Mesendoderm (in vitro differentiated cells): ENCODE results near the gene CDCA7. TPM values are rescaled to one million over a fixed set of nuclear protein-coding genes. Genes with fewer than 3 reads are reported as not detected.
"Not testable (repeated sequence)": the region's sequence is repeated elsewhere in the genome, so short reads cannot be mapped to it uniquely, and the experiment has no call there.

Source experiments
- DNase-seq: peaks from one replicate; pipeline ENCODE4 v3.0.0; 2013
- H2AK5ac ChIP-seq: 2 replicates; pipeline ENCODE4 v1.6.1; 2013; ENCODE audit warnings: low read length, inconsistent platforms
- H2BK120ac ChIP-seq: 2 replicates; pipeline ENCODE4 v1.6.1; 2013; ENCODE audit warnings: low read depth, mild to moderate bottlenecking, low read length, moderate library complexity, mixed read lengths
- H2BK15ac ChIP-seq: replicated peaks from 2 replicates; pipeline ENCODE4 v1.6.1; 2013; ENCODE audit warnings: low read depth, mild to moderate bottlenecking, moderate library complexity
- H2BK5ac ChIP-seq: 2 replicates; pipeline ENCODE4 v1.6.1; 2013; ENCODE audit warnings: low read length, inconsistent platforms
- H3K18ac ChIP-seq: 2 replicates; pipeline ENCODE4 v1.6.1; 2013; ENCODE audit warnings: mild to moderate bottlenecking, low read length, mixed read lengths
- H3K23ac ChIP-seq: one replicate; pipeline ENCODE4 v1.6.1; 2013; ENCODE audit warnings: low read length
- H3K27ac ChIP-seq: 2 replicates; pipeline ENCODE4 v1.5.1; 2013; ENCODE audit warnings: low read depth, mild to moderate bottlenecking, inconsistent platforms, low read length, moderate library complexity
- H3K27me3 ChIP-seq: 2 replicates; pipeline ENCODE4 v1.6.1; 2013; ENCODE audit warnings: low read length, control low read depth, mild to moderate bottlenecking, inconsistent platforms; ENCODE audit not compliant: insufficient read depth, poor library complexity
- H3K36me3 ChIP-seq: 2 replicates; pipeline ENCODE4 v1.6.1; 2013; ENCODE audit warnings: low read length, inconsistent platforms; ENCODE audit not compliant: control insufficient read depth, insufficient read depth
- H3K4ac ChIP-seq: one replicate; pipeline ENCODE4 v1.6.1; 2013; ENCODE audit warnings: low read depth, mild to moderate bottlenecking, low read length, moderate library complexity
- H3K4me1 ChIP-seq: 2 replicates; pipeline ENCODE4 v1.6.1; 2013; ENCODE audit warnings: low read depth, low read length, inconsistent platforms; ENCODE audit not compliant: control insufficient read depth
- H3K4me2 ChIP-seq: 2 replicates; pipeline ENCODE4 v1.6.1; 2013; ENCODE audit warnings: low read length
- H3K4me3 ChIP-seq: 2 replicates; pipeline ENCODE4 v1.5.1; 2013; ENCODE audit warnings: mild to moderate bottlenecking, low read length
- H3K56ac ChIP-seq: one replicate; pipeline ENCODE4 v1.6.1; 2013; ENCODE audit warnings: low read length
- H3K79me1 ChIP-seq: 2 replicates; pipeline ENCODE4 v1.6.1; 2013; ENCODE audit warnings: low read length, inconsistent platforms
- H3K79me2 ChIP-seq: 2 replicates; pipeline ENCODE4 v1.6.1; 2013; ENCODE audit warnings: mild to moderate bottlenecking, low read length; ENCODE audit not compliant: control insufficient read depth, insufficient read depth
- H3K9ac ChIP-seq: 2 replicates; pipeline ENCODE4 v1.6.1; 2013; ENCODE audit warnings: low read length, inconsistent platforms
- H4K5ac ChIP-seq: one replicate; pipeline ENCODE4 v1.6.1; 2013; ENCODE audit warnings: low read length
- H4K8ac ChIP-seq: one replicate; pipeline ENCODE4 v1.6.1; 2013; ENCODE audit warnings: low read depth, mild to moderate bottlenecking, control low read depth, low read length, moderate library complexity
- WGBS: extraction: QIAGEN DNeasy Blood & Tissue Kit; methylation state at CpG from one replicate; pipeline ENCODE4 v1.1.7; 2013; ENCODE audit warnings: low lambda C conversion rate, missing lambda C conversion rate; ENCODE audit not compliant: insufficient coverage; ENCODE audit errors: extremely low coverage; 5-methylcytosine and 5-hydroxymethylcytosine counted together
- polyA plus RNA-seq, 2 experiments: library from polyadenylated mRNA; stranded (reverse); fragments of 200-250 nt; gene quantifications; one replicate each; pipeline ENCODE4 v1.2.3, GENCODE V29; 2013

Gene CDCA7
- 72.4 TPM for polyA plus RNA-seq (2013, experiment 1 of 2)
- polyA plus RNA-seq (2013, experiment 2 of 2) = 70.6 TPM

DNA sequence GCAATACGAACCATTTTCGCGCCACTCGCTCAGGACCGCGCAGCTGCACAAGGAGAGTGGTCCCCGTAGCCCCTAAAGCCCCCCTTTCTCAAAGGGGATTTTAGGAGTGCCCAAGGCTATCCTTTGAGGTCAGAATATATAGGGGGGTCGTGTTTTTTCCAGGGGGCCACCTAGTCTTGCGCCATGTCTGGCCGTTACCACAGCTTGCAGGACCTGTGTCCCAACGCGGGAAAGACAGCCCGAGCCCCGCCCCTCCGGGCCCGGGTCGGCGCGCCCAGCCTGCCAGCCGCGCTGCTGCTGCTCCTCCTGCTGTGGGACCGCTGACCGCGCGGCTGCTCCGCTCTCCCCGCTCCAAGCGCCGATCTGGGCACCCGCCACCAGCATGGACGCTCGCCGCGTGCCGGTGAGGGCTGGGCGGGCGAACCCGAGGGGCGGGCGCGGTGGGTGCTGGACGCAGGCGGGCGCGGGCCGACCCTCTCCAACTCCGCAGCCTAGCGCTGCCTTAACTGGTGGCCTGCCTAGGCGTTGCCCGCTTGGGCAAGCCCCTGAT lies at the start of gene CDCA7:
Gene CDCA7 (plus strand): TSS at position 291 of the 550 bp plus-strand sequence. CDS start 92 bp downstream, at position 383.
- Histone ChIP-seq H3K4me3 (peak within 1 kb of the TSS; percentile 100), H3K27me3 (no peaks in the 10 kb centered on the region), H3K56ac (peak within 1 kb of the TSS; percentile 100), H3K4ac (peak within 1 kb of the TSS; percentile 98), H4K8ac (peak within 1 kb of the TSS; percentile 88), H3K27ac (peak within 1 kb of the TSS; percentile 94), H2BK15ac (peak within 1 kb of the TSS; percentile 66), H3K79me2 (peaks cover 41% of the 10 kb centered on the region), H2BK5ac (peak within 1 kb of the TSS; percentile 98), H3K4me1 (peaks cover 5% of the 10 kb centered on the region), H3K9ac (peak within 1 kb of the TSS; percentile 100), H3K18ac (peak within 1 kb of the TSS; percentile 88), H3K23ac (peak within 1 kb of the TSS; percentile 98), H3K36me3 (peaks cover 2% of the 10 kb centered on the region), H4K5ac (peak within 1 kb of the TSS; percentile 64), H3K4me2 (peak within 1 kb of the TSS; percentile 87), H2BK120ac (peak within 1 kb of the TSS; percentile 15), H3K79me1 (peaks cover 11% of the 10 kb centered on the region), H2AK5ac (peak within 1 kb of the TSS; percentile 100)
- no CpG with 5 or more reads among the region's 50 CpGs for WGBS
- DNase-seq = peak; percentile 89

DNA sequence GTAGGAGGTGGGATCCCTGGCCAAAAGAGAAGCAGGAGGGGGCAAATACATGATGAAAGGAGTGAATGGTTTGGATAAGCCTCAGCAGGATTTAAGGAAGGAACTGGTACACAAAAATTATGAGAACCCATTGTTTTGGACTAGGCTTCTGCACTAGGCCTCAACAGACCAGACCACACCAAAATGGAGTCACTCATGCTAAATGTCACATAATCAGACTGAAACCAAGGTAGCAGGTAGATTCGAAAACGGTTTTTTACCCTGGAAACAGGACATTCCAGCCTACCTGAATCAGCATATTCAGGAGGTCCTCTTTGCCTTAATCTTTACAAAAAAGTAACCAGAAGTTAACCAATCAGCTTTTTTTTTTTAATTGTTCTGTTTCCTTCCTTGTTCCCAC lies 49.4 kb upstream of the CDCA7 start:
- Histone ChIP-seq H3K18ac (peak overlapping the region; percentile 92), H2BK120ac (peak overlapping the region; percentile 95), H3K79me1 (no peaks in the 10 kb centered on the region), H3K4ac (peak overlapping the region; percentile 6), H3K23ac (no peak overlapping the region), H2BK5ac (peak overlapping the region; percentile 96), H3K9ac (no peak overlapping the region), H2AK5ac (peak overlapping the region; percentile 22), H3K36me3 (no peaks in the 10 kb centered on the region), H4K5ac (no peak overlapping the region), H2BK15ac (peak overlapping the region; percentile 47), H3K4me3 (no peak overlapping the region), H3K4me2 (no peak overlapping the region), H3K56ac (peak overlapping the region; percentile 76), H3K4me1 (peaks cover 3% of the 10 kb centered on the region), H3K27ac (peak overlapping the region; percentile 88), H4K8ac (peak overlapping the region; percentile 39), H3K27me3 (no peaks in the 10 kb centered on the region), H3K79me2 (no peaks in the 10 kb centered on the region)
- DNase-seq = no peak
- no CpG with 5 or more reads among the region's 2 CpGs for WGBS

DNA sequence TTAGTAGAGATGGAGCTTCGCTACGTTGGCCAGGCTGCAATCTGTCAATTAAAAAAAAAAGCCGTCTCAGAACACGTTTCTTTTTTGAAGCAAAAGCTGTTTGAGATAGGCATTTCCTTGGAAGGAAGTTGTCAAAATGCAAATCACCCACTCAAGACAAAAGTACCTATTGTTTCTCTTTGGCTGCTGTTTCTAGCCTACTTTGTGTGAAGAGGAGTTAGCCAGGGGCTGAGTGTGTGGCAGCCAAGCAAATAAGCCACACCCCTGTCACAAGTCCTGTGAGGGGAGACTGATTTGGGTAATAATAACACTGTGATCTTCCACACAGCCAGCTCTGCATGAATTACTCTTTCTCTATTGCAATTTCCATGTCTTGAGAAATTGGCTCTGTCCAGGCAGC lies 47.4 kb upstream of the CDCA7 start:
- H2AK5ac ChIP-seq = no peak overlapping the region
- no peaks in the 10 kb centered on the region for H3K79me2 ChIP-seq
- H2BK15ac ChIP-seq = peak overlapping the region; percentile 60
- DNase-seq = peak; percentile 73
- H2BK120ac ChIP-seq = peak overlapping the region; percentile 32
- H3K4me1 ChIP-seq = peaks cover 3% of the 10 kb centered on the region
- H3K18ac ChIP-seq = peak overlapping the region; percentile 66
- no peaks in the 10 kb centered on the region for H3K36me3 ChIP-seq
- H3K27me3 ChIP-seq = no peaks in the 10 kb centered on the region
- no peak overlapping the region for H3K4me3 ChIP-seq
- H3K27ac ChIP-seq = no peak overlapping the region
- no CpG with 5 or more reads among the region's 4 CpGs for WGBS
- no peak overlapping the region for H3K56ac ChIP-seq
- H2BK5ac ChIP-seq = peak overlapping the region; percentile 5
- H4K8ac ChIP-seq = no peak overlapping the region
- H3K9ac ChIP-seq = no peak overlapping the region
- no peak overlapping the region for H4K5ac ChIP-seq
- H3K79me1 ChIP-seq = no peaks in the 10 kb centered on the region
- H3K23ac ChIP-seq = no peak overlapping the region
- no peak overlapping the region for H3K4me2 ChIP-seq
- H3K4ac ChIP-seq = peak overlapping the region; percentile 65

DNA sequence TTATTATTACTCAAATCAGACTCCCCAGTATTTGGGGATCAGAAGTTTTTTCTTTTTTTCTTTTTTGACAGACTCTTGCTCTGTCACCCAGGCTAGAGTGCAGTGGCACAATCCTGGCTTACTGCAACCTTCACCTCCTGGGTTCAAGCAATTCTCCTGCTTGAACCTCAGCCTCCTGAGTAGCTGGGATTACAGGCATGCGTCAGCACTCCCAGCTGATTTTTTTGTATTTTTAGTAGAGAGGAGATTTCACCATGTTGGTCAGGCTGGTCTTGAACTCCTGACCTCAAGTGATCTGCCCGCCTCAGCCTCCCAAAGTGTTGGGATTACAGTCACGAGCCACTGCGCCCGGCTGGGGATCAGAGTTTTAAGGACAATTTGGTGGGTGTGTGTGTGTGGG lies 45.3 kb upstream of the CDCA7 start:
- H2BK15ac ChIP-seq, H3K4ac ChIP-seq, H3K56ac ChIP-seq: not testable (repeated sequence)

DNA sequence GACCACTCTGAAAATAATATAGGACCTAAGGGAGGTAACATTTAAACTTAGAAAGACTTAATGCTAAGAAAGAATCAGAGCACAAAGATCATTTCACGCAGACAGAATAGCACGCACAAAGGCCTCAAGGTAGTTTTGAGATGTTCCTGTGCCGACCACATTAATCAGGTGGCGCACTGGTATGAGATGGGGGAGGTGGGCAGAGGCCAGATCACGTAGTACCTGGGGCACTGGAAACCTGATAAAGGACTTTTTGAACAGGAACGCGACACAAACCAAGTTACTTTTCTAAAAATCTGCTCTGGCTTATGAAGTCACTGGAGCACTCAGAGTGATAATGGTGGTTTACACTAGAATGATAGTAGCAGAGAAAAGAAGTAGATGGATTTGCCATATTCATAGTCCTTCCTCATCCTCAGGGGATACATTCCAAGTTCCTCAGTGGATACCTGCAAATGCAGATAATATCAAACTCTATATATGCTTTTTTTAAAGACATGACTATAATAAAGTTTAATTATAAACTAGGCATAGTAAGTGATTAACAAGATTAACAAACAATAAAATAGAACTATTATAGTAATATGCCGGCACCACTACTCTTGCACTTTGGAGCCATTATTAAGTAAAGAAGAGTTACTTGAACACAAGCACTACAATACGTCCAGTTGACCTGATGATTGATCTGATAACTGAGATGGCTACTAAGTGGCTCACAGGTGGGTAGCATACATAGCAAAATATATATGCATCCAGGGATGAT lies 42.6 kb upstream of the CDCA7 start:
- no peak overlapping the region for H3K18ac ChIP-seq
- WGBS = no CpG with 5 or more reads among the region's 9 CpGs
- H3K4me3 ChIP-seq = no peak overlapping the region

More for the DNA sequence above, 45.3 kb upstream of the CDCA7 start:
- DNase-seq, H3K4me2 ChIP-seq, H3K79me1 ChIP-seq, H3K9ac ChIP-seq, H3K4me3 ChIP-seq, H4K5ac ChIP-seq, H3K27ac ChIP-seq, H2BK120ac ChIP-seq, H3K18ac ChIP-seq, H2AK5ac ChIP-seq, H3K27me3 ChIP-seq, H4K8ac ChIP-seq, H2BK5ac ChIP-seq, H3K79me2 ChIP-seq, H3K36me3 ChIP-seq, H3K4me1 ChIP-seq, H3K23ac ChIP-seq: not testable (repeated sequence)
- no CpG with 5 or more reads among the region's 5 CpGs for WGBS

More for the DNA sequence above, 42.6 kb upstream of the CDCA7 start:
- Histone ChIP-seq H3K79me1 (no peaks in the 10 kb centered on the region), H3K56ac (peak overlapping the region; percentile 34), H2AK5ac (no peak overlapping the region), H3K9ac (no peak overlapping the region), H2BK120ac (no peak overlapping the region), H3K4ac (no peak overlapping the region), H3K4me1 (no peaks in the 10 kb centered on the region), H2BK5ac (no peak overlapping the region), H2BK15ac (no peak overlapping the region), H3K79me2 (no peaks in the 10 kb centered on the region), H4K8ac (no peak overlapping the region), H3K36me3 (no peaks in the 10 kb centered on the region), H3K4me2 (no peak overlapping the region), H3K27me3 (no peaks in the 10 kb centered on the region), H4K5ac (no peak overlapping the region), H3K23ac (no peak overlapping the region), H3K27ac (no peak overlapping the region)
- no peak for DNase-seq
